GM12874 (cell line): ENCODE results near the gene GSAP.

ENCODE experiments used
- CTCF ChIP-seq: IDR thresholded peaks from 2 replicates; pipeline ENCODE4 v1.5.1; 2011; ENCODE audit warnings: low read depth, mild to moderate bottlenecking, control low read depth, low read length, moderate library complexity; ENCODE audit not compliant: insufficient read depth

GSAP gene

GRCh38 chr7:77434570-77435275 is 18.6 kb upstream of the GSAP start:
- TF ChIP-seq CTCF = no peak

GRCh38 chr7:77433901-77434300 is 17.8 kb upstream of the GSAP start:
- TF ChIP-seq CTCF = no peak

GRCh38 chr7:77430927-77431326 is 14.8 kb upstream of the GSAP start:
- no peak for TF ChIP-seq CTCF

- no peak for TF ChIP-seq CTCF
Measured at GRCh38 chr7:77428777-77429231, 12.7 kb upstream of the GSAP start.

- TF ChIP-seq CTCF = no peak
Measured at GRCh38 chr7:77427996-77428603, 12.0 kb upstream of the GSAP start.

- no peak for TF ChIP-seq CTCF
Measured at GRCh38 chr7:77426521-77427051, 10.4 kb upstream of the GSAP start.

GRCh38 chr7:77426052-77426404 is 9.9 kb upstream of the GSAP start:
- no peak for TF ChIP-seq CTCF
